ENCODE data around the gene GRIN2A. TPM values are rescaled to one million over a fixed set of nuclear protein-coding genes. Genes with fewer than 3 reads are reported as not detected.

GRIN2A gene
- total RNA-seq, 4 donors from 2014 or later: 0.25 to 26.1 (median 13.5) TPM

DNA sequence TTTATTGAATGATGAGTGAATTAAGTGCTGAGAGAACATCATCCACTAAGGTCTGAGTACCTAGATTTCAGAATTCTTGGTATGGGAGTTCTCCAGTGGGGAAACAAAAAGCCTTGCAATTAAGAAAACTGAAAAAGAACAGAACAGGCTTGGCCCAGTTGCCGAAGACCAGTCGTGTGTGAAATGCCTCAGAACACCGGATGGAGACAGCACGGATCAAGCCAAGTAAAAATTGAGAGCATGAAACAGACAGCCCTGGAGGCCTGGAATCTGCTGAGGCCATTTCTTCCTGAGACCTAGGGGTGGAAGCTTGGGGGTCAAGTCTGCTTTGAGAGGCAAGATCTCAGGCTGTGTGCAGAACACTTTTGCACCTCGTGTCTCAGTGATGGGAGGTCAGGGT lies 43.3 kb downstream of the GRIN2A start:
- H3K9me3 ChIP-seq: no peaks in the 10 kb centered on the region
- H3K27me3 ChIP-seq: no peaks in the 10 kb centered on the region
- H3K4me1 ChIP-seq: no peaks in the 10 kb centered on the region
- 20 to 70% methylated on average over 2 to 5 of the region's 5 CpGs for WGBS, 2 donors (ENCODE audit: low coverage in 1 of 2)
- ATAC-seq: no peak
- no peaks in the 10 kb centered on the region for H3K36me3 ChIP-seq
- peak overlapping the region in 1 of 4 donors; percentile 35 for H3K27ac ChIP-seq
- no peak for TF ChIP-seq EP300 (IDR thresholded peaks at IDR 0.05)
- H3K4me3 ChIP-seq: no peak overlapping the region

DNA sequence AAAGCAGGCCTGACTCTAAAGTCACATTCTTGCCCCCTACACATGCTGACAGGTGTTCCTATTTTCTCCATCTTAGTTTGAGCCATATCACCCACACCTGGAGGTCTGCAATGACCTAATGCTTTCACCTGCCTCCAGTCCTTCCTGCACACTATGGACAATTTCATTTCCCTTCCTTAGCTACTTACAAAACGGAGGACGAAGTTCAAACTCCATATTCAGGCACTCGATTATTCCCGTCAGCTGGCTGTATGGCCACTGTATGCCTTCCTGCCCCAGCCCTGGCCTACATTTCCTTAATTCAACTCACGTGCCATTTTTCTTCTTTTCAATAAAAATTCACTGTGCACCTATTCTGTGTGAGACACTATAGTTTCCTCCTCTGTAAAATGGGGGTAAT lies 44.9 kb downstream of the GRIN2A start:
- Histone ChIP-seq H3K4me1 (no peaks in the 10 kb centered on the region), H3K9me3 (no peaks in the 10 kb centered on the region), H3K4me3 (no peak overlapping the region), H3K27me3 (no peaks in the 10 kb centered on the region), H3K27ac (no peak overlapping the region), H3K36me3 (no peaks in the 10 kb centered on the region)
- TF ChIP-seq POLR2AphosphoS5 (IDR thresholded peaks at IDR 0.05): no peak
- TF ChIP-seq, protein P1, sequence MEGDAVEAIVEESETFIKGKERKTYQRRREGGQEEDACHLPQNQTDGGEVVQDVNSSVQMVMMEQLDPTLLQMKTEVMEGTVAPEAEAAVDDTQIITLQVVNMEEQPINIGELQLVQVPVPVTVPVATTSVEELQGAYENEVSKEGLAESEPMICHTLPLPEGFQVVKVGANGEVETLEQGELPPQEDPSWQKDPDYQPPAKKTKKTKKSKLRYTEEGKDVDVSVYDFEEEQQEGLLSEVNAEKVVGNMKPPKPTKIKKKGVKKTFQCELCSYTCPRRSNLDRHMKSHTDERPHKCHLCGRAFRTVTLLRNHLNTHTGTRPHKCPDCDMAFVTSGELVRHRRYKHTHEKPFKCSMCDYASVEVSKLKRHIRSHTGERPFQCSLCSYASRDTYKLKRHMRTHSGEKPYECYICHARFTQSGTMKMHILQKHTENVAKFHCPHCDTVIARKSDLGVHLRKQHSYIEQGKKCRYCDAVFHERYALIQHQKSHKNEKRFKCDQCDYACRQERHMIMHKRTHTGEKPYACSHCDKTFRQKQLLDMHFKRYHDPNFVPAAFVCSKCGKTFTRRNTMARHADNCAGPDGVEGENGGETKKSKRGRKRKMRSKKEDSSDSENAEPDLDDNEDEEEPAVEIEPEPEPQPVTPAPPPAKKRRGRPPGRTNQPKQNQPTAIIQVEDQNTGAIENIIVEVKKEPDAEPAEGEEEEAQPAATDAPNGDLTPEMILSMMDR (IDR thresholded peaks at IDR 0.05): no peak
- no peak for TF ChIP-seq POLR2A (IDR thresholded peaks at IDR 0.05)
- TF ChIP-seq EP300 (IDR thresholded peaks at IDR 0.05): no peak
- WGBS, 2 donors (ENCODE audit: low coverage in 1 of 2): 96 to 98% methylated on average over 5 of the region's 5 CpGs
- ATAC-seq: no peak

DNA sequence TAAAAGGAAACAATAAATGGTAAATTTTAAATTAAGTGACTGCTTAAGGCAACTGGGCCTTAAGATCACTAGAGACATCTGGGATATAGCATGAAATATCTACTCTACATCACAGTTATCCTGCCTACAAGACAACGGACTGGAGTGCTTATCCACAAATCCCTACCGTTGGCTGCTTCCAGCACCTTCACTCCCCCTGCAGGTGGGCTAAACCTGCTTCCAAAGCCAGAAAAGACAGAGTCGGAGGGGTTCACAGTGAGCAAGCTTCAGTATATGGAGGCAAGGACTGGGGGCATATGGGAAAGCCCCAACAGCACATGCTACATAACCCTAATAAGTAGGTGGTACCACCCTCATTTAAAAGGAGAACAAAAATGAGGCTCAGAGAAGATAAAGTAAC lies 45.3 kb downstream of the GRIN2A start:
- WGBS, 2 donors (ENCODE audit: low coverage in 1 of 2): 53 to 65% methylated on average over 3 of the region's 3 CpGs
- TF ChIP-seq POLR2A (IDR thresholded peaks at IDR 0.05): no peak
- TF ChIP-seq, protein P1 (IDR thresholded peaks at IDR 0.05): no peak
- no peak for TF ChIP-seq POLR2AphosphoS5 (IDR thresholded peaks at IDR 0.05)
- no peak for TF ChIP-seq EP300 (IDR thresholded peaks at IDR 0.05)

DNA sequence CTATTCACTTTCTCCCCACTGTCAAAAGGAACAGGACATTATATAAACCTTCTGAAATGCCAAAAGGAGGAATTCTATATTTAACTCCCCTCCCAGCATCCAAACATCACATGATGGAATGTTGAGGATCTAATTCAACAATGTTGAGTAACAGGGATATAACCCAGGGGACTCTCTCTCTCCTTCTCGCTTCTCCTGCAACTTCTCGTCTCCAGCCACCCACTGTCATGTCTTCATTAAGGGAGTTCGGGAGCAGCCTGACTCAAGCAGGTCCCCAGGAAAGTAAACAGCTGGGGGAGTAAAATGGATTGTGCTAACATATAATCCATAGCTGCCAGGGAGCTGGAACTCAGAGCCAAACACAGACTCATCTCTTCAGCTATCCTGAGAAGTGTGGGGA lies 51.7 kb downstream of the GRIN2A start:
- no peak for TF ChIP-seq POLR2A (IDR thresholded peaks at IDR 0.05)
- TF ChIP-seq POLR2AphosphoS5 (IDR thresholded peaks at IDR 0.05): peak; percentile 65
- TF ChIP-seq, protein P1 (IDR thresholded peaks at IDR 0.05): no peak
- no peak for TF ChIP-seq EP300 (IDR thresholded peaks at IDR 0.05)
- Histone ChIP-seq H3K36me3 (no peaks in the 10 kb centered on the region), H3K27ac (peak overlapping the region; percentile 30 to 79 (median 70)), H3K4me3 (no peak overlapping the region), H3K4me1 (peaks cover 0 to 56% (median 8%) of the 10 kb centered on the region in 3 donors), H3K27me3 (no peaks in the 10 kb centered on the region), H3K9me3 (no peaks in the 10 kb centered on the region)
- WGBS, 2 donors (ENCODE audit: low coverage in 1 of 2): 17 to 60% methylated on average over 1 of the region's 3 CpGs
- ATAC-seq: peak; percentile 38

More for the DNA sequence above, 45.3 kb downstream of the GRIN2A start:
- H3K27ac ChIP-seq: no peak overlapping the region
- H3K27me3 ChIP-seq: no peaks in the 10 kb centered on the region
- H3K9me3 ChIP-seq: no peaks in the 10 kb centered on the region
- no peak for ATAC-seq
- H3K36me3 ChIP-seq: no peaks in the 10 kb centered on the region
- no peak overlapping the region for H3K4me3 ChIP-seq
- no peaks in the 10 kb centered on the region for H3K4me1 ChIP-seq

DNA sequence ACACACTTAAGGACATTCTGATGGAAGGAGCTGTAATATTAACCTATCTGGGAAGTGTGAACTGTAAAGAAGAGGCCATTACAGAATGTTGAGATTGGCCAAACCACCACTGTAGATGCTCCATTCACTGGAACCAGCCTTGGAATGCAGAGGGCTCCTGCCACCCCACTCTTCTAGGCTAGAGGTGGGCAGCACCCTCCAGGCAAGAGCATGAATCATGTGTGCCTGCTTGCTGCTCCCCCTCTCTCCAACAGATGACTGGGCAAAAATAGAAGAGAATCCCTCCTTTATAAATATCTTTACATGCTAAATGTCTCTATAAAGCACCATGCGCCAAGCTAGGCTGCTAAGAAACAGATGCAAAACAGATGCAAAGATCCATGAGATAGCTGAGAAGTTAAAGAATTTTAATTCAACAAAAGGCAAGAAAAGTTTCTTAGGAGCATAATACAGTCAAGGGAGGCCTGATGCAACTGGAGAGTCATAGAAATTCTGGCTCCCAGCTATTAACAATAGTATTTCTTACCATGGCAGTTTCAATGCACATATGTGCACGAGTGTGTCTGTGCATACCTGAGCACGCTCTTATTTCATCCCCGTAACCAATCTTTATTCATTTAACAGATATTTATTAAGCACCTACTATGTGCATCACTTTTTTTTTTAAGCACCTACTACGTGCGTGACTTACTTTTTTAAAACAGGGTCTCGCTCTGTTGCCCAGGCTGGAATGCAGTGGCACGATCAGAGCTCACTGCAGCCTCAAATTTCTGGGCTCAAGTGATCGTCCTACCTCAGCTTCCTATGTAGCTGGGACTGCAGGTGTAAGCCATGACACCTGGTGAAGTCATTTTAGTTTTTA lies 53.6 kb downstream of the GRIN2A start:
- Histone ChIP-seq H3K27me3 (no peaks in the 10 kb centered on the region), H3K4me3 (no peak overlapping the region), H3K27ac (peak overlapping the region in 1 of 4 donors; percentile 75), H3K9me3 (no peaks in the 10 kb centered on the region), H3K4me1 (peaks cover 0 to 68% (median 8%) of the 10 kb centered on the region in 3 donors), H3K36me3 (no peaks in the 10 kb centered on the region)
- TF ChIP-seq POLR2AphosphoS5 (IDR thresholded peaks at IDR 0.05) (no peak), EP300 (IDR thresholded peaks at IDR 0.05) (no peak), POLR2A (IDR thresholded peaks at IDR 0.05) (no peak)
- TF ChIP-seq, protein P1 (IDR thresholded peaks at IDR 0.05): no peak
- 60 to 66% methylated on average over 5 to 8 of the region's 9 CpGs for WGBS, 2 donors (ENCODE audit: low coverage in 1 of 2)
- ATAC-seq: no peak

Measured in gastroesophageal sphincter (tissue), 4 donors.